PC-3 (cell line): ENCODE measurements around the gene NOC2L. TPM values are rescaled to one million over a fixed set of nuclear protein-coding genes. Genes with fewer than 3 reads are reported as not detected.

Experiments
- ATAC-seq: fragments of 200-7000 bp; cut with Tn5 transposase; 2 replicates; pipeline ENCODE4 v1.9.1; 2020; ENCODE audit warnings: mild to moderate bottlenecking, moderate library complexity
- BruUV-seq: library from RNA; stranded (reverse); fragments of 400-500 nt; replicated peaks from 2 replicates; lab custom pipeline; 2021; lab: Mats Ljungman, UMichigan
- CTCF ChIA-PET: fragments of 300-600 bp; sonication (Branson Sonifier 250); formaldehyde crosslinking; loops from one replicate; lab custom pipeline; 2022; ENCODE audit warnings: antibody characterized with exemption; lab: Charles Lee
- POLR2A ChIA-PET: fragments of 300-600 bp; sonication (Branson Sonifier 250); formaldehyde crosslinking; loops from one replicate; lab custom pipeline; 2022; ENCODE audit warnings: antibody characterized with exemption; ENCODE audit not compliant: unreplicated experiment; lab: Charles Lee
- DNase-seq: peaks from one replicate; pipeline ENCODE4 v3.0.0-alpha.2; 2015
- H2AFZ ChIP-seq: fragments of 300-600 bp; sonication (generic); 2 replicates; pipeline ENCODE4 v1.6.0; 2016; ENCODE audit warnings: antibody characterized with exemption, low read length
- H3F3A ChIP-seq: fragments of 300-600 bp; sonication (generic); one replicate; pipeline ENCODE4 v1.6.0; 2017; ENCODE audit warnings: antibody characterized with exemption, low read length, control low read depth, mild to moderate bottlenecking; ENCODE audit not compliant: unreplicated experiment
- H3K27ac ChIP-seq: fragments of 300-600 bp; sonication (generic); 2 replicates; pipeline ENCODE4 v1.5.1; 2016; ENCODE audit warnings: mild to moderate bottlenecking, low read length
- H3K27me3 ChIP-seq: fragments of 300-600 bp; sonication (generic); 2 replicates; pipeline ENCODE4 v1.6.1; 2016; ENCODE audit warnings: low read length, mixed read lengths
- H3K36me3 ChIP-seq: fragments of 300-600 bp; sonication (generic); 2 replicates; pipeline ENCODE4 v1.6.1; 2016; ENCODE audit warnings: low read depth, mixed run types, low read length, mixed read lengths
- H3K4me1 ChIP-seq: fragments of 300-600 bp; sonication (generic); 2 replicates; pipeline ENCODE4 v1.5.1; 2016; ENCODE audit warnings: low read length; ENCODE audit not compliant: insufficient read depth
- H3K4me2 ChIP-seq: fragments of 300-600 bp; sonication (generic); 2 replicates; pipeline ENCODE4 v1.6.0; 2016; ENCODE audit warnings: low read length
- H3K4me3 ChIP-seq: fragments of 300-600 bp; sonication (generic); 2 replicates; pipeline ENCODE4 v1.5.1; 2016; ENCODE audit warnings: mild to moderate bottlenecking, low read length, mixed read lengths
- H3K79me2 ChIP-seq: fragments of 300-600 bp; sonication (generic); 2 replicates; pipeline ENCODE4 v1.6.1; 2017; ENCODE audit warnings: low read length, mixed read lengths
- H3K9ac ChIP-seq: fragments of 300-600 bp; sonication (generic); 2 replicates; pipeline ENCODE4 v1.6.0; 2016; ENCODE audit warnings: mild to moderate bottlenecking, low read length
- H3K9me2 ChIP-seq: fragments of 300-600 bp; sonication (generic); replicated peaks from 2 replicates; pipeline ENCODE4 v1.6.1; 2016; ENCODE audit warnings: mixed run types, low read length, mixed read lengths
- H3K9me3 ChIP-seq: fragments of 300-600 bp; sonication (generic); 2 replicates; pipeline ENCODE4 v1.6.1; 2016; ENCODE audit warnings: low read length, mixed read lengths
- H4K20me1 ChIP-seq: fragments of 300-600 bp; sonication (generic); 2 replicates; pipeline ENCODE4 v1.6.1; 2016; ENCODE audit warnings: low read length, mixed read lengths
- EZH2 ChIP-seq: fragments of 300-600 bp; sonication (generic); IDR thresholded peaks from one replicate; pipeline ENCODE4 v1.6.1; 2017; ENCODE audit warnings: antibody characterized with exemption, mild to moderate bottlenecking, low read length; ENCODE audit not compliant: unreplicated experiment
- EZH2phosphoT487 ChIP-seq: fragments of 300-600 bp; sonication (generic); IDR thresholded peaks from 2 replicates; pipeline ENCODE4 v1.6.1; 2018; ENCODE audit warnings: mild to moderate bottlenecking, antibody characterized with exemption, low read length, borderline replicate concordance
- intact Hi-C: fragments of 100-400 bp; cut with micrococcal nuclease; formaldehyde crosslinking; loops from 2 replicates; pipeline ENCODE4 v1.9.0; 2023
- total RNA-seq: library from RNA; depleted of rRNA; stranded (reverse); fragments of >200 nt; gene quantifications from 2 replicates; pipeline ENCODE4 v1.2.3, GENCODE V29; 2014
- TF ChIP-seq, protein P1 (sequence below): fragments of 300-600 bp; sonication (generic); conservative IDR thresholded peaks from 2 replicates; pipeline ENCODE4 v1.5.1; 2017; ENCODE audit warnings: antibody characterized with exemption, low read depth, mild to moderate bottlenecking, low read length

NOC2L gene
- total RNA-seq, 1 experiment from 2014 or later: 262 TPM

DNA sequence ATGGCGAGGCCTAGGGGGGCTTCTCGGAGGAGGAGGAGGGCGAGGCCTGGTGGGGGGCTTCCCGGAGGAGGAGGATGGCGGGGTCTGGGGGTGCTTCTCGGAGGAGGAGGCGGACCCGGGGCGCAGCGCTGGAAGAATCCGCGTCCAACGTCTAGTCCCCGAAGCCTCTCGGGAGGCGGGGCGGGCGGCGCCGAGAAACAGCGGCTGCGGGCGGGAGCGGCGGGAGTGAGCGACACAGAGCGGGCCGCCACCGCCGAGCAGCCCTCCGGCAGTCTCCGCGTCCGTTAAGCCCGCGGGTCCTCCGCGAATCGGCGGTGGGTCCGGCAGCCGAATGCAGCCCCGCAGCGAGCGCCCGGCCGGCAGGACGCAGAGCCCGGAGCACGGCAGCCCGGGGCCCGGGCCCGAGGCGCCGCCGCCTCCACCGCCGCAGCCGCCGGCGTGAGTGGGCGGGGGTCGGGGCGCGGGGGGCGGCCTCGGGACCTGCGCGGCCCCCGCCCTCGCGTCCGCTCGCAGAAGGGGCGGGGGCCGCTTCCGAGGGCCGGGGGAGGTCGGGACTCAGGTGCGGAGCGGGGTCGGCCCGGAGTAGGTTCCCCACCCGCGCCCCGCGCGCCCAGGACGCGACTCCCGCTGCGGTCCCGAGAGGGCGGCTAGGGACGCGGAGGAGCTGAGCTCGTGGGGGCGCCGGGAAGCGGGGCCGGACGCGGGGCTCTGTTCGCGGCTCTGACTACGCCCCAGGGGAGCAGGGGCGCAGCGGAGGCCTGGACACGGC, 1.5 kb upstream of the NOC2L start, which contains the start of gene KLHL17:
KLHL17 (plus strand) TSS at position 222 of the 769 bp plus-strand sequence; CDS start at position 332, 110 bp downstream.
- peaks cover 5% of the 10 kb centered on the region; the same call in 1 of the 2 replicates for H4K20me1 ChIP-seq
- POLR2A ChIA-PET: no interaction called here
- H3K4me1 ChIP-seq: peaks cover 15% of the 10 kb centered on the region
- no TSS peak for BruUV-seq
- DNase-seq (peak; percentile 73), ATAC-seq (peak; percentile 74)
- H3K4me3 ChIP-seq: peak within 1 kb of the TSS; percentile 99
- H3K27ac ChIP-seq: no peak within 1 kb of the TSS
- peaks cover 34% of the 10 kb centered on the region for H3K79me2 ChIP-seq
- TF ChIP-seq EZH2 (no peak), EZH2phosphoT487 (no peak)
- TF ChIP-seq, protein P1, sequence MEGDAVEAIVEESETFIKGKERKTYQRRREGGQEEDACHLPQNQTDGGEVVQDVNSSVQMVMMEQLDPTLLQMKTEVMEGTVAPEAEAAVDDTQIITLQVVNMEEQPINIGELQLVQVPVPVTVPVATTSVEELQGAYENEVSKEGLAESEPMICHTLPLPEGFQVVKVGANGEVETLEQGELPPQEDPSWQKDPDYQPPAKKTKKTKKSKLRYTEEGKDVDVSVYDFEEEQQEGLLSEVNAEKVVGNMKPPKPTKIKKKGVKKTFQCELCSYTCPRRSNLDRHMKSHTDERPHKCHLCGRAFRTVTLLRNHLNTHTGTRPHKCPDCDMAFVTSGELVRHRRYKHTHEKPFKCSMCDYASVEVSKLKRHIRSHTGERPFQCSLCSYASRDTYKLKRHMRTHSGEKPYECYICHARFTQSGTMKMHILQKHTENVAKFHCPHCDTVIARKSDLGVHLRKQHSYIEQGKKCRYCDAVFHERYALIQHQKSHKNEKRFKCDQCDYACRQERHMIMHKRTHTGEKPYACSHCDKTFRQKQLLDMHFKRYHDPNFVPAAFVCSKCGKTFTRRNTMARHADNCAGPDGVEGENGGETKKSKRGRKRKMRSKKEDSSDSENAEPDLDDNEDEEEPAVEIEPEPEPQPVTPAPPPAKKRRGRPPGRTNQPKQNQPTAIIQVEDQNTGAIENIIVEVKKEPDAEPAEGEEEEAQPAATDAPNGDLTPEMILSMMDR: no peak
- intact Hi-C loops: no loop called here
- CTCF ChIA-PET: no interaction called here
- H3K27me3 ChIP-seq: no peaks in the 10 kb centered on the region
- H3F3A ChIP-seq: no peaks in the 10 kb centered on the region
- H3K9me3 ChIP-seq: no peaks in the 10 kb centered on the region
- no peaks in the 10 kb centered on the region for H3K9me2 ChIP-seq
- H3K9ac ChIP-seq: peak within 1 kb of the TSS; percentile 56
- peak within 1 kb of the TSS; percentile 83 for H3K4me2 ChIP-seq
- peaks cover 12% of the 10 kb centered on the region for H3K36me3 ChIP-seq
- H2AFZ ChIP-seq: peak within 1 kb of the TSS; percentile 72

DNA sequence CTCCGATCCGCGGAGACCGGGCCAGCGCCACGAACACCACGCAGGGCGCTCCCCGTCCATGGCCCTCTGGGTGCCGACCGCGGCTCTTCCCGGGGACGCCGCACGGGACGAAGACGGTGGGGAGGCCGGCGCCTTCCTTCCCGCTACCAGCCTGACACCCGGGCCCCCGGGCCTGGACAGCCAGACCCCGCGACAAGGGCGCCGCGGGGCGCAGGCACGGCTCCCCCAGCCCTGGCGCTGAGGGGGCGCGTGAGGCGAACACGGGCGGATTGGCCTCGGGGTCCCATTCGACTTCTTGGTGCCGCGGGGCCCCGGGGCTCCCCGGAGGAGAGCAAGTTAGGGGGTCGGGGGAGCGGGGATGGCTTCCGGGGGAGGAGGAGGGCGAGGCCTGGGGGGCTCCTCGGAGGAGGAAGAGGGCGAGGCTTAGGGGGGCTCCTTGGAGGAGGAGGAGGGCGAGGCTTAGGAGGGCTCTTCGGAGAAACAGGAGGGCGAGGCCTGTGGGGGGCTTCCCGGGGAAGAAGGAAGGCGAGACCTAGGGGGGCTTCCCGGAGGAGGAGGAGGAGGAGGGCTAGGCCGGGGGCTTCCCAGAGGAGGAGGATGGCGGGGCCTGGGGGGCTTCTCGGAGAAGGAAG, 791 bp upstream of the NOC2L start:
- intact Hi-C loops: no loop called here
- Histone ChIP-seq H3K4me2 (peak overlapping the region; percentile 78), H3F3A (no peaks in the 10 kb centered on the region), H3K4me1 (peaks cover 12% of the 10 kb centered on the region), H2AFZ (peak overlapping the region; percentile 65), H3K4me3 (peak overlapping the region; percentile 70), H3K36me3 (peaks cover 19% of the 10 kb centered on the region), H3K27ac (no peak overlapping the region), H3K9ac (peak overlapping the region; percentile 56), H3K27me3 (no peaks in the 10 kb centered on the region), H4K20me1 (peaks cover 5% of the 10 kb centered on the region; the same call in 1 of the 2 replicates), H3K9me2 (no peaks in the 10 kb centered on the region), H3K9me3 (no peaks in the 10 kb centered on the region), H3K79me2 (peaks cover 38% of the 10 kb centered on the region)
- DNase-seq: no peak
- TF ChIP-seq EZH2phosphoT487 (no peak), EZH2 (no peak)
- TF ChIP-seq, protein P1: no peak
- ChIA-PET POLR2A (no interaction called here), CTCF (no interaction called here)
- no peak for ATAC-seq
- BruUV-seq: no TSS peak

DNA sequence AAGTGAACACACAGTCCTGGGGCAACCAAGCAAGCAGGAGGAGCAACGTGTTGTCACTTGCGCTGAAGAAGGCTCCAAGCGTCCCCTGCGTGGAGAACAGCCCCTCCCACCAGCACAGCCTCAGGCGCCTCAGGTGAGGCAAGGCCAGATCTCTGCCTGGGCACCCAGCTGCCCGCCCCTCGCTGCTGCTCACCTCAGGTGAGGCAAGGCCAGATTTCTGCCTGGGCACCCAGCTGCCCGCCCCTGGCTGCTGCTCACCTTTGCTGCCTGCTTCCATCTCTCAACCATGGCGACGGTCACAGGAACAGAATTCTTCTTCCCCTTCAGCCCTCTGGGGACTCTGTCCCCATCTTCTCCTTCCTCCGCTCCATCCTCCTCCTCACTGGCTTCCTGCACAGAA, 2.4 kb downstream of the NOC2L start:
- no peaks in the 10 kb centered on the region for H3K9me3 ChIP-seq
- no peaks in the 10 kb centered on the region for H3F3A ChIP-seq
- ChIA-PET CTCF (no interaction called here), POLR2A (no interaction called here)
- ATAC-seq: no peak
- no peak overlapping the region for H3K4me3 ChIP-seq
- no peak overlapping the region for H3K27ac ChIP-seq
- peaks cover 5% of the 10 kb centered on the region; the same call in 1 of the 2 replicates for H4K20me1 ChIP-seq
- peaks cover 25% of the 10 kb centered on the region for H3K36me3 ChIP-seq
- no peak overlapping the region for H3K9ac ChIP-seq
- H2AFZ ChIP-seq: no peak overlapping the region
- H3K79me2 ChIP-seq: peaks cover 38% of the 10 kb centered on the region
- TF ChIP-seq EZH2 (no peak), EZH2phosphoT487 (no peak)
- TF ChIP-seq, protein P1: no peak
- intact Hi-C loops: no loop called here
- H3K9me2 ChIP-seq: no peaks in the 10 kb centered on the region
- BruUV-seq: no TSS peak
- H3K4me1 ChIP-seq: peaks cover 12% of the 10 kb centered on the region
- no peak overlapping the region for H3K4me2 ChIP-seq
- no peak for DNase-seq
- no peaks in the 10 kb centered on the region for H3K27me3 ChIP-seq
